ENCODE results near the gene PGLYRP1. TPM values are rescaled to one million over a fixed set of nuclear protein-coding genes. Genes with fewer than 3 reads are reported as not detected.

The PGLYRP1 gene
- total RNA-seq, 1 experiment from 2014 or later: not detected

DNA sequence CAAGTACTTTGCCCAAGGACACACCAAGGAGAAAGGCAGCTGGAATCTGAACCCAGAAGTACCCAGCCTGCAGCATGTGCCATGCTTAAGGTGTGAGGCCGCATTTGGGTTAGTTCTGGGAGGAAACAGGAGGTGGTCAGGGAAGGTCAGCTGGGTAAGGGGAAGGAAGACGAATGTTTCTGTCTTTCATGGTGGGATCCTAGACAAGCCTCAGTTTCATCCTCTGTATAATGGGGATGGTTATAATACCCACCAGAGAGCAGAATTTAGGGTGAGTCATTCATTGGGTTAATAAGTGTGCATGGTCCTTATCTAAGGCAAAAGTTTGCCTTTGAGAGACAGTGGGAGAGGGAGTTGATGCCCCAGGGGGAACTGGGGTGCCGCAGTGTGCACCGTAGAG lies 24.0 kb downstream of the PGLYRP1 start:
- ATAC-seq (no peak), DNase-seq (ENCODE audit: low read depth, low spot score) (no peak)
- intact Hi-C loops (cut with micrococcal nuclease; ENCODE audit: unreplicated experiment): no loop called here
- H3K27me3 ChIP-seq (ENCODE audit: control insufficient read depth, insufficient read depth, low read length): no peaks in the 10 kb centered on the region
- TF ChIP-seq, protein P1, sequence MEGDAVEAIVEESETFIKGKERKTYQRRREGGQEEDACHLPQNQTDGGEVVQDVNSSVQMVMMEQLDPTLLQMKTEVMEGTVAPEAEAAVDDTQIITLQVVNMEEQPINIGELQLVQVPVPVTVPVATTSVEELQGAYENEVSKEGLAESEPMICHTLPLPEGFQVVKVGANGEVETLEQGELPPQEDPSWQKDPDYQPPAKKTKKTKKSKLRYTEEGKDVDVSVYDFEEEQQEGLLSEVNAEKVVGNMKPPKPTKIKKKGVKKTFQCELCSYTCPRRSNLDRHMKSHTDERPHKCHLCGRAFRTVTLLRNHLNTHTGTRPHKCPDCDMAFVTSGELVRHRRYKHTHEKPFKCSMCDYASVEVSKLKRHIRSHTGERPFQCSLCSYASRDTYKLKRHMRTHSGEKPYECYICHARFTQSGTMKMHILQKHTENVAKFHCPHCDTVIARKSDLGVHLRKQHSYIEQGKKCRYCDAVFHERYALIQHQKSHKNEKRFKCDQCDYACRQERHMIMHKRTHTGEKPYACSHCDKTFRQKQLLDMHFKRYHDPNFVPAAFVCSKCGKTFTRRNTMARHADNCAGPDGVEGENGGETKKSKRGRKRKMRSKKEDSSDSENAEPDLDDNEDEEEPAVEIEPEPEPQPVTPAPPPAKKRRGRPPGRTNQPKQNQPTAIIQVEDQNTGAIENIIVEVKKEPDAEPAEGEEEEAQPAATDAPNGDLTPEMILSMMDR (IDR thresholded peaks at IDR 0.05): no peak
- TF ChIP-seq, protein P2, sequence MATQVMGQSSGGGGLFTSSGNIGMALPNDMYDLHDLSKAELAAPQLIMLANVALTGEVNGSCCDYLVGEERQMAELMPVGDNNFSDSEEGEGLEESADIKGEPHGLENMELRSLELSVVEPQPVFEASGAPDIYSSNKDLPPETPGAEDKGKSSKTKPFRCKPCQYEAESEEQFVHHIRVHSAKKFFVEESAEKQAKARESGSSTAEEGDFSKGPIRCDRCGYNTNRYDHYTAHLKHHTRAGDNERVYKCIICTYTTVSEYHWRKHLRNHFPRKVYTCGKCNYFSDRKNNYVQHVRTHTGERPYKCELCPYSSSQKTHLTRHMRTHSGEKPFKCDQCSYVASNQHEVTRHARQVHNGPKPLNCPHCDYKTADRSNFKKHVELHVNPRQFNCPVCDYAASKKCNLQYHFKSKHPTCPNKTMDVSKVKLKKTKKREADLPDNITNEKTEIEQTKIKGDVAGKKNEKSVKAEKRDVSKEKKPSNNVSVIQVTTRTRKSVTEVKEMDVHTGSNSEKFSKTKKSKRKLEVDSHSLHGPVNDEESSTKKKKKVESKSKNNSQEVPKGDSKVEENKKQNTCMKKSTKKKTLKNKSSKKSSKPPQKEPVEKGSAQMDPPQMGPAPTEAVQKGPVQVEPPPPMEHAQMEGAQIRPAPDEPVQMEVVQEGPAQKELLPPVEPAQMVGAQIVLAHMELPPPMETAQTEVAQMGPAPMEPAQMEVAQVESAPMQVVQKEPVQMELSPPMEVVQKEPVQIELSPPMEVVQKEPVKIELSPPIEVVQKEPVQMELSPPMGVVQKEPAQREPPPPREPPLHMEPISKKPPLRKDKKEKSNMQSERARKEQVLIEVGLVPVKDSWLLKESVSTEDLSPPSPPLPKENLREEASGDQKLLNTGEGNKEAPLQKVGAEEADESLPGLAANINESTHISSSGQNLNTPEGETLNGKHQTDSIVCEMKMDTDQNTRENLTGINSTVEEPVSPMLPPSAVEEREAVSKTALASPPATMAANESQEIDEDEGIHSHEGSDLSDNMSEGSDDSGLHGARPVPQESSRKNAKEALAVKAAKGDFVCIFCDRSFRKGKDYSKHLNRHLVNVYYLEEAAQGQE (IDR thresholded peaks at IDR 0.05; ENCODE audit: insufficient read depth in 1 of 2, low read depth in 2 of 2, low read length in 1 of 2): no peak
- TF ChIP-seq POLR2AphosphoS5 (IDR thresholded peaks at IDR 0.05; ENCODE audit: low read depth, low read length): no peak
- no peak for TF ChIP-seq TCF7L2 (IDR thresholded peaks at IDR 0.05; ENCODE audit: low read depth, low read length)
- TF ChIP-seq SIN3A (IDR thresholded peaks at IDR 0.05; ENCODE audit: borderline replicate concordance, insufficient read depth, low read depth, low read length): no peak
- peaks cover 3% of the 10 kb centered on the region; the same call in 1 of the 2 replicates for H3K36me3 ChIP-seq (ENCODE audit: control insufficient read depth, insufficient read depth, low read length)
- in situ Hi-C loops (cut with HindIII; ENCODE audit: low pct_unique_long_range_greater_than_20kb, low sequenced_read_pairs): no loop called here
- ChIA-PET CTCF (no interaction called here), POLR2A (no interaction called here)
- no peak overlapping the region for H3K27ac ChIP-seq (ENCODE audit: low read length)
- no TSS peak for BruUV-seq (replicated peaks)
- peaks cover 8% of the 10 kb centered on the region for H3K4me1 ChIP-seq (ENCODE audit: control insufficient read depth, insufficient read depth, low read length)
- no peak overlapping the region for H3K4me3 ChIP-seq (ENCODE audit: low read depth in 2 of 2, low read length in 2 of 2)
- H3K9me3 ChIP-seq (ENCODE audit: control insufficient read depth, insufficient read depth, low read depth, low read length): no peaks in the 10 kb centered on the region

DNA sequence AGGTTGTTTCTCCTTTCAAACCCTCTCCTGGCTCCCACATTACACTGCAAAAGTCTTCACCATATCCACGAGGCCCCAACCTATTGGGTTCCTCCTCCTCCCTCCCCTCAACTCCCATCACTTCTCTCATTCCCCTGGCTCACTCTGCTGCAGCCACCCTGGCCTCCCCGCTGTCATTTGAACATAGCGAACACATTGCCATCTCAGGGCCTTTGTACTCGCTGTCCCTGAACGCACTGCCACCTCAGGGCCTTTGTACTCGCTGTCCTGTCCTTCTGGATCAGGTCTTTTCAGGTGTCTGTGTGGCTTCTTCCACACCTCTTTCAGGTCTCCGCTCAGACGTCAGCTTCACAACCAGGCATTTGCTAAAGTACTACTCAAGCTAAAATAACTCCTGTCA lies 25.9 kb downstream of the PGLYRP1 start:
- ChIA-PET POLR2A (no interaction called here), CTCF (no interaction called here)
- Histone ChIP-seq H3K4me1 (ENCODE audit: control insufficient read depth, insufficient read depth, low read length) (peaks cover 8% of the 10 kb centered on the region), H3K4me3 (ENCODE audit: low read depth in 2 of 2, low read length in 2 of 2) (no peak overlapping the region), H3K36me3 (ENCODE audit: control insufficient read depth, insufficient read depth, low read length) (peaks cover 3% of the 10 kb centered on the region; the same call in 1 of the 2 replicates), H3K9me3 (ENCODE audit: control insufficient read depth, insufficient read depth, low read depth, low read length) (no peaks in the 10 kb centered on the region), H3K27me3 (ENCODE audit: control insufficient read depth, insufficient read depth, low read length) (no peaks in the 10 kb centered on the region), H3K27ac (ENCODE audit: low read length) (no peak overlapping the region)
- TF ChIP-seq, protein P1 (IDR thresholded peaks at IDR 0.05): no peak
- TF ChIP-seq SIN3A (IDR thresholded peaks at IDR 0.05; ENCODE audit: borderline replicate concordance, insufficient read depth, low read depth, low read length) (no peak), TCF7L2 (IDR thresholded peaks at IDR 0.05; ENCODE audit: low read depth, low read length) (no peak), POLR2AphosphoS5 (IDR thresholded peaks at IDR 0.05; ENCODE audit: low read depth, low read length) (no peak)
- TF ChIP-seq, protein P2 (IDR thresholded peaks at IDR 0.05; ENCODE audit: insufficient read depth in 1 of 2, low read depth in 2 of 2, low read length in 1 of 2): no peak
- in situ Hi-C loops (cut with HindIII; ENCODE audit: low pct_unique_long_range_greater_than_20kb, low sequenced_read_pairs) (no loop called here), intact Hi-C loops (cut with micrococcal nuclease; ENCODE audit: unreplicated experiment) (no loop called here)
- BruUV-seq (replicated peaks): no TSS peak
- DNase-seq (ENCODE audit: low read depth, low spot score) (no peak), ATAC-seq (no peak)
